BJ (cell line): Measurements from ENCODE around the gene TEC. TPM values are rescaled to one million over a fixed set of nuclear protein-coding genes. Genes with fewer than 3 reads are reported as not detected.

Source experiments
- CTCF ChIA-PET: fragments of 350-600 bp; formaldehyde crosslinking; extraction: SDS; loops from one replicate; lab custom pipeline; 2021; ENCODE audit warnings: antibody characterized with exemption, inconsistent platforms; lab: Yijun Ruan, JAX
- POLR2A ChIA-PET: fragments of 300-600 bp; sonication (Branson Sonifier 250); formaldehyde crosslinking; extraction: SDS; loops from one replicate; lab custom pipeline; 2021; ENCODE audit warnings: antibody characterized with exemption; lab: Charles Lee
- DNase-seq: peaks from one replicate; pipeline ENCODE4 v3.0.0-alpha.2; 2011; ENCODE audit warnings: low read depth
- H3K27me3 ChIP-seq: 2 replicates; pipeline ENCODE4 v1.6.0; 2011; ENCODE audit warnings: low read length; ENCODE audit not compliant: control insufficient read depth, insufficient read depth
- H3K36me3 ChIP-seq: 2 replicates; pipeline ENCODE4 v1.5.1; 2011; ENCODE audit warnings: low read length; ENCODE audit not compliant: control insufficient read depth, insufficient read depth
- H3K4me3 ChIP-seq: 2 replicates; pipeline ENCODE4 v1.5.1; 2011; ENCODE audit warnings: low read depth, mild to moderate bottlenecking, control low read depth, low read length
- CTCF ChIP-seq: IDR thresholded peaks from 2 replicates; pipeline ENCODE4 v1.5.1; 2011; ENCODE audit warnings: low read depth, mild to moderate bottlenecking, control low read depth, inconsistent platforms, low read length, moderate library complexity; ENCODE audit not compliant: insufficient read depth
- polyA plus RNA-seq: library from polyadenylated mRNA; depleted of rRNA; stranded (reverse); fragments of >200 nt; gene quantifications from 2 replicates; pipeline ENCODE4 v1.2.3, GENCODE V29; 2011

TEC gene
- polyA plus RNA-seq, 1 experiment: 0.20 TPM

- CTCF ChIA-PET: no interaction called here
- Histone ChIP-seq H3K36me3 (no peaks in the 10 kb centered on the region), H3K4me3 (no peak overlapping the region), H3K27me3 (no peaks in the 10 kb centered on the region)
- DNase-seq: no peak
- POLR2A ChIA-PET: no interaction called here
- no peak for TF ChIP-seq CTCF
Measured at GRCh38 chr4:48178931-48179330, 90.7 kb downstream of the TEC start.

- DNase-seq: no peak
- CTCF ChIA-PET: interaction anchor here (0.6 kb wide), 1 partner anchor 770 kb away, joined by 3 read pairs; no protein-coding TSS in a partner anchor
- POLR2A ChIA-PET: no interaction called here
- Histone ChIP-seq H3K36me3 (no peaks in the 10 kb centered on the region), H3K27me3 (no peaks in the 10 kb centered on the region), H3K4me3 (no peak overlapping the region)
- no peak for TF ChIP-seq CTCF
Measured at GRCh38 chr4:48175806-48176205, 93.8 kb downstream of the TEC start.

- POLR2A ChIA-PET: no interaction called here
- no peak for TF ChIP-seq CTCF
- CTCF ChIA-PET: interaction anchor here (0.5 to 1.2 kb wide), 3 partner anchors 35 to 771 kb away, joined by 3 to 4 read pairs (median 3); no protein-coding TSS in a partner anchor
Measured at GRCh38 chr4:48175328-48175727, 94.3 kb downstream of the TEC start.

GRCh38 chr4:48173056-48173991 lies 96.3 kb downstream of the TEC start:
- ChIA-PET CTCF (interaction anchor here (0.6 to 1.2 kb wide), 2 partner anchors 34 to 572 kb away, joined by 3 to 5 read pairs; no protein-coding TSS in a partner anchor), POLR2A (no interaction called here)
- DNase-seq: peak; percentile 39
- Histone ChIP-seq H3K4me3 (no peak overlapping the region), H3K36me3 (no peaks in the 10 kb centered on the region), H3K27me3 (no peaks in the 10 kb centered on the region)
- no peak for TF ChIP-seq CTCF

More at GRCh38 chr4:48175328-48175727, 94.3 kb downstream of the TEC start:
- no peak for DNase-seq
- Histone ChIP-seq H3K27me3 (no peaks in the 10 kb centered on the region), H3K36me3 (no peaks in the 10 kb centered on the region), H3K4me3 (no peak overlapping the region)

- POLR2A ChIA-PET: no interaction called here
- DNase-seq: no peak
- CTCF ChIA-PET: interaction anchor here (1.0 to 1.2 kb wide), 2 partner anchors 17 to 33 kb away, joined by 4 to 5 read pairs; no protein-coding TSS in a partner anchor
- no peak for TF ChIP-seq CTCF
- Histone ChIP-seq H3K27me3 (no peaks in the 10 kb centered on the region), H3K4me3 (no peak overlapping the region), H3K36me3 (no peaks in the 10 kb centered on the region)
Measured at GRCh38 chr4:48172651-48173050, 97.0 kb downstream of the TEC start.
